Loucy (cell line): ENCODE results near the gene FCER2.

ENCODE experiments used
- EZH2phosphoT487 ChIP-seq: fragments of 200-600 bp; IDR thresholded peaks from 2 replicates; pipeline ENCODE4 v1.6.1; 2018; ENCODE audit warnings: antibody characterized with exemption, mild to moderate bottlenecking, moderate library complexity, borderline replicate concordance
- TF ChIP-seq, protein P1 (sequence below): fragments of 200-600 bp; sonication (generic); conservative IDR thresholded peaks from 2 replicates; pipeline ENCODE4 v1.5.1; 2014; ENCODE audit warnings: mild to moderate bottlenecking, antibody characterized with exemption, low read length

DNA sequence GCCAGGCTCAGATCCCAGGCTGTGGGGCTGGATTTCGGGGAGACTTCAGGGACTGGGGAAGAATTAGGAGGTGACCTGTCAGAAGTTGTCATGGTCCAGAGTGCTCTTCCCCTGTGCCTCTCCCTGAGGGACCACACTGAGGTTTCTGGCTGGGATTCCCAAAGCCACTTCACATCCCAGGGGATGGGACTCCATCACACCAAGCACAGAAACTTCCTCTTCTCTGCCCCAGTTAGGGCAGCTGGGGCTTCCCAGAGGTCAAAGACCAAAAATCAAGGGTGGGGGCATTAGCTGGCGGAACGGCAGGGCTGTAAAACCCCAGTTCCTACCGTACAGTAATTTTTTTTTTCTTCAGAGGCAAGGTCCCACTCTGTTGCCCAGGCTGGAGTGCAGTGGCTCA, 7.4 kb downstream of the FCER2 start:
- TF ChIP-seq, protein P1, sequence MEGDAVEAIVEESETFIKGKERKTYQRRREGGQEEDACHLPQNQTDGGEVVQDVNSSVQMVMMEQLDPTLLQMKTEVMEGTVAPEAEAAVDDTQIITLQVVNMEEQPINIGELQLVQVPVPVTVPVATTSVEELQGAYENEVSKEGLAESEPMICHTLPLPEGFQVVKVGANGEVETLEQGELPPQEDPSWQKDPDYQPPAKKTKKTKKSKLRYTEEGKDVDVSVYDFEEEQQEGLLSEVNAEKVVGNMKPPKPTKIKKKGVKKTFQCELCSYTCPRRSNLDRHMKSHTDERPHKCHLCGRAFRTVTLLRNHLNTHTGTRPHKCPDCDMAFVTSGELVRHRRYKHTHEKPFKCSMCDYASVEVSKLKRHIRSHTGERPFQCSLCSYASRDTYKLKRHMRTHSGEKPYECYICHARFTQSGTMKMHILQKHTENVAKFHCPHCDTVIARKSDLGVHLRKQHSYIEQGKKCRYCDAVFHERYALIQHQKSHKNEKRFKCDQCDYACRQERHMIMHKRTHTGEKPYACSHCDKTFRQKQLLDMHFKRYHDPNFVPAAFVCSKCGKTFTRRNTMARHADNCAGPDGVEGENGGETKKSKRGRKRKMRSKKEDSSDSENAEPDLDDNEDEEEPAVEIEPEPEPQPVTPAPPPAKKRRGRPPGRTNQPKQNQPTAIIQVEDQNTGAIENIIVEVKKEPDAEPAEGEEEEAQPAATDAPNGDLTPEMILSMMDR: no peak
- no peak for TF ChIP-seq EZH2phosphoT487
